Stimulated activated CD8-positive, alpha-beta memory T cell treated with anti-CD3 and anti-CD28 coated beads, Interleukin-12 subunit alpha, Interleukin-12 subunit beta, amount 100 ng/mL, for 4 hours (primary cell): Measurements from ENCODE around the gene VRK1.
"Not testable (repeated sequence)": the region's sequence is repeated elsewhere in the genome, so short reads cannot be mapped to it uniquely, and the experiment has no call there.

Experiments
- DNase-seq: peaks from one replicate; pipeline ENCODE4 v3.0.0-alpha.2; 2020; ENCODE audit warnings: low read depth

The VRK1 gene, protein sequence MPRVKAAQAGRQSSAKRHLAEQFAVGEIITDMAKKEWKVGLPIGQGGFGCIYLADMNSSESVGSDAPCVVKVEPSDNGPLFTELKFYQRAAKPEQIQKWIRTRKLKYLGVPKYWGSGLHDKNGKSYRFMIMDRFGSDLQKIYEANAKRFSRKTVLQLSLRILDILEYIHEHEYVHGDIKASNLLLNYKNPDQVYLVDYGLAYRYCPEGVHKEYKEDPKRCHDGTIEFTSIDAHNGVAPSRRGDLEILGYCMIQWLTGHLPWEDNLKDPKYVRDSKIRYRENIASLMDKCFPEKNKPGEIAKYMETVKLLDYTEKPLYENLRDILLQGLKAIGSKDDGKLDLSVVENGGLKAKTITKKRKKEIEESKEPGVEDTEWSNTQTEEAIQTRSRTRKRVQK

DNA sequence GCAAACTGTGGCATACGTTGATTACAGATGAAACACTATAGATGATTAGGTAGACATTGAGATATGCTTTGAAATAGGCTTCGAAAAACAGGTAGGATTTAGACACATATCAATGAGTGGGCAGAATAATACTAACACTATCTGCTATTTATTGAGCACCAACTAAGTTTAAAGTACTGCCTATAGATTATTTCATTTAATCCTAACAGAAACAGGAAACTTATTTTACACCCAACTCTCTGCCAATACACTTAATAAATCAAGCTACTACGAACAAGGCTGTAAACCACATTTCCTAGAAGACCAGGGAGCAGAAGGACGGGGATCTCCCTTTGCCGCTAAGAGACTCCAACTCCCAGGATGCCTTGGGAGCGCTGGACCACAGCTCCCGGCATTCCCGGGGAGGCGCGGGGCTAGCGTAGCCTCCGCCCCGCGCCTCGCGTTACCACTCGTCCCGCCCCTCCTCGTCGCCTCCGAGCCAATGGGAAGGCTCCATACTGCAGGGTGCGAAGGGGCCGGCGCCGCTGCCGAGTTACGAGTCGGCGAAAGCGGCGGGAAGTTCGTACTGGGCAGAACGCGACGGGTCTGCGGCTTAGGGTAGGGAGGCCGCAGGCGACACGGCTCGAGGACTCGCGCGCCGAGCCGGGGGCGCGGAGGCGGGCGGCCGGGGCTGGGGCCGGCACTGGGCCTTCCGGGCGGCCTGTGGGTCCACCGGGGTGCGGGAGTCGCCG lies at the start of gene VRK1:
Gene VRK1, plus strand, starts transcription at position 532 of the 731 bp plus-strand sequence. CDS start 36,090 bp downstream, outside the sequence.
- DNase-seq, result peak; percentile 91

DNA sequence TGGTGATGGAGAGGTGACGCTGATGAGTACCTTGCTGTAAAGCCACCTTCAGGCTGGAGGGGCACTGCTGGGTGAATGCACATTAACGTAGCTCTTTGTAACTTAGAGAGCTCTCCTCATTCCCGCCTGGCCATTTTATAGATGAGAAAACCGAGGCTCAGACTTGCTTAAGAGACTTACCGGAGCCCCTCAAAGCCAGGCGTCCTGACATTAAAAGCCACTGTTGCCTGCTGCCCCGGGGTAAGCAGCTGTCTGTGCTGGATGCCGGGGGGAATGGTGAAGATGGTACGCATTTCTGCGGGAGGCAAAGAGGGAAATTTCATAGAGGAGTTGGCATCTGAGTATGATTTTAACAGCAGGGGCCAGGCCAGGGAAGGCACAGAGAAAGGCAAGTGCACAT lies 49.6 kb upstream of the VRK1 start:
- no peak for DNase-seq

DNA sequence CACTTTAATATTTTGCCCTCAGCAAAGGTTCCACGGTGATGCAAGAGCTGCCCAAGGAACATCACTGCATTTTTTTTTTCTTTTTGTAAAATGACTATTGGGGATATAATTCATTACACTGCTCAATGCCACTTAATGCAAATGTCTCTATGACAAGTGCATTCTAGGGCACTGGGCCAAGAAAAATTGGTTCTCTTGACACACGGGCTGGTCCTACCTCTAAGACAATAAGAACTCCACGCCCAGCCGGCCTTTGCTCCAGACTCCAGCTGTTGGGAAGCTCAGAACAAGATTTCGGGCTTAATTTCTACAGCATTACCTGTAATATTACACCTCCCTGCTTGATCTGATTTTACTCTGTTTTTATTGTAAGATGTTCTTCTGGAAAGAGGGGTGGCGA lies 48.8 kb upstream of the VRK1 start:
- DNase-seq, result no peak

DNA sequence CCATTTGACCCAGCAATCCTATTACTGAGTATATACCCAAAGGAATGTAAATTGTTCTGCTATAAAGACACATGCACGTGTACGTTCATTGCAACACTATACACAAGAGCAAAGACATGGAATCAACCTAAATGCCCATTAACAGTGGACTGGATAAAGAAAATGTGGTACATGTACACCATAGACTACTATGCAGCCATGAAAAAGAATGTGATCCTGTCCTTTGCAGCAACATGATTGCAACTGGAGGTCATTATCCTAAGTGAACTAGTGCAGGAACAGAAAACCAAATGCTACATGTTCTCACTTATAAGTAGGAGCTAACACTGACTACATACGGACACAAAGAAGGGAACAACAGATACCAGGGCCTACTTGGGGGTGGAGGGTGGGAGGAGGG lies 45.7 kb upstream of the VRK1 start:
- no peak for DNase-seq

DNA sequence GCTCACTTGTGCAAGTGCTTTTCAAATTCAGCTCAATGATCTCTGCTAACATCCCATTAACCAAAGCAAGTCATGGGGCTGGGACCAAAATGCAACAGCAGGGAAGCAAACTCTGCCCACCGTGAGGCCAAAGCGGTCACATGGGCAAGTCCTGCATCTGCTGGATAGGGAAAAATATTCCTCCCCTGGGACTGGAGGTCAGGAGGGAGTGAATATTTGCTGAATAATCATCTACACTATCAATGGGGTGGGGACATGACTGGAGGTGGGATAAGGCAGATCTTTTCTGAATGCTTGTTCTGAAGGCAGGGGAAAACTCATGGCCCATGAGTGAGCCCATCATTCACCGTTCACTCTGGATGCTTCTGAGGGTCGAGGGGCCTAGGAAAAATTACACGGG lies 45.1 kb upstream of the VRK1 start:
- DNase-seq, result no peak

DNA sequence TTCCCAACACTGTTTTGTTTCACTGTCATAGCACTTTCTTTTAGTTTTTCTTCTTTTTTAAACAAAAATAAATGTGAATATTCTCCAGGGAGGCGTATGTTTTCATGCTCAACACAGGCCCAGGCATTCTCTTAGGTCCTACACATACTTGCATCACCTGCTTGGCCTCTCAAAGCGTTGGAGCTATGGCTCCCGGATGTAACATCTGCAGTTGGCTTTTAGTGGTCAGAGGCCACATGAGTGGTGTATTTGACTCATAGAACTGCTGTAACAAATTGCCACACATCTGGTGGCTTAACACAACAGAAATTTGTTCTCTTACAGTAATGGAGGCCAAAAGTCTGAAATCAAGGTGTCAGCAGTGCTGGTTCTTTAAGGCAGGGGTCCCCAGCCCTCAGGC lies 44.6 kb upstream of the VRK1 start:
- no peak for DNase-seq

DNA sequence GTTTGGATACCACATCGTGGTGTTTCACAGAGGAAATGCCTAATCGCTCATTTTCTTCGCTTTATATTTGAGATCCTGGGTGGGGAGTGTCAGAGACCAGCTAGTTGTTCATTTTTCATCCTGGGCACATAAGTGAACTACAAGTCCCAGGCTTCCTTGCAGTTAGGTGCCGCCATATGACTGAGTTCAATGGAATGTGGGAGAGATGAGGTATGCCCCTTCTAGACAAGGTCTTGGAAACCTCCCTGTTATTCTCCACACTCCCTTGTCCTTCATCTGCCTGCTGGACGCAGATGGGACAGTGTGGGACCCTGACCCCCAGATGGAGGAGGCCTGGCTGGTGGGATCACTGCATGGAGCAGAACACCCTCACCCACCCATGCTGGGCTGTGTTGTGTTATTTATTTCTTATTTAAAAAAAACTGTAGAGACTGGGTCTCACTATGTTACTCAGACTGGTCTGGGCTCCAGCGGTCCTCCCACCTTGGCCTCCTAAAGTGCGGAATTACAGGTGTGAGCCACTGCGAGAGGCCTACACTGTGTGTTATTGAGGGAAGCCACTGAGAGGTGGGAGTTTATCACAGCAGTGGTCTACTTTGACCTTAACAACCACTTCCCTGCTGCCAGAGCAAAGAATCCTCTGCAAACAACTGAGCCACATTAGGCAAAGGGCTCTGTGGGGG lies 42.9 kb upstream of the VRK1 start:
- DNase-seq, result no peak

DNA sequence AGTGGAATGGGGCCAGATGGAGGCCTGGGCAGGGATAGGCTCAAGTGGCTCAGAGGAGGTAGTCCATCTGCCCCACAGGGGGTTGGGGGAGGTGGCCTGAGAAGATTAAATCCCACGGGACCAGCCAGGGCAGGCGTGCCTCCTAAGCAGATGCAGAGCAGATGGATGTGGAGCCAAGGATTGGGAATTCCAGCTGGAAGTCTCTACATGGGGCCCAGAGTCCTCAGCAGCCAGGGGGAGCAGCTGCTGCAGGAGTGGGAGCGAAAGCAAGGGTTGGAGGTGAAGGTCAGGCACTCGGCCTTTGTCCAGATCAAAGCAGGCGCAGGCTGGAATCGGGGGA lies 42.4 kb upstream of the VRK1 start:
- DNase-seq, result no peak

DNA sequence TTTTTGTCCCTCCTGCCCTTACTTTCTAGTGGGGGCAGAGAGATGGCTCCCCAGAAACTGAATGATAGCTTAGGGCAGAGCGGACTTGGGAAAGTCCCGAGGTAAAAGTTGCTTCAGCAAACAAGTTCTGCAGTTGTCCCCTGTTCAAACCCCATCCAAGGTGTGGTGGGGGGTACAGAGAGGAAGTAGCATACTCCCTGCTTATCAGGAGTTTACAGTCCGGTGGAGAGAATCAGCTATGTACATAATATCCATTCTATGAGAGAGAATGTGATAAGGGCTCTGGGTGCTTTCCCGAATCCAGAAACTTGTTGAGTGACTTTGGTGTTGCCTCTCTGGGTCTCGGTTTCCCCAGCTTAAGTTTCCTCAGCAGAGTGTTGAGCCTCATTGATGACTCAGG lies 40.4 kb upstream of the VRK1 start:
- DNase-seq, result no peak

DNA sequence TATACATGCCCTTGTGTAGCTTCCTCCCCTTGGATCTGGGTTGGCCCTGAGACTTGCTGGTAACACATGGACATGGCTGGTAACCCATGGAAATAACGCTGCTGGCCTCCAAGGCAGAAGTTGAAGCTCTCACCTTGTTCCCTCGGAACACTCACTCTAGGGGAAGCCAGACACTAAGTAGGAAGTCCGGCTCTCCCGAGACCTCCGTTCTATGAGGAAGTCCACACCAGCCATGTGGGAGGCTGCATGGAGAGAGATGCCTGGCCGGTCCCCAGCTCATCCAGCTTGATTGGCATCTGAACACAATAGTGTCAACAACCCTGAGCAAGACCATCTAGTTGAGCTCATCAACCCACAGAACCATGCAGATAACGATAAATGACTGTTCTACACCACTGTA lies 39.7 kb upstream of the VRK1 start:
- no peak for DNase-seq

DNA sequence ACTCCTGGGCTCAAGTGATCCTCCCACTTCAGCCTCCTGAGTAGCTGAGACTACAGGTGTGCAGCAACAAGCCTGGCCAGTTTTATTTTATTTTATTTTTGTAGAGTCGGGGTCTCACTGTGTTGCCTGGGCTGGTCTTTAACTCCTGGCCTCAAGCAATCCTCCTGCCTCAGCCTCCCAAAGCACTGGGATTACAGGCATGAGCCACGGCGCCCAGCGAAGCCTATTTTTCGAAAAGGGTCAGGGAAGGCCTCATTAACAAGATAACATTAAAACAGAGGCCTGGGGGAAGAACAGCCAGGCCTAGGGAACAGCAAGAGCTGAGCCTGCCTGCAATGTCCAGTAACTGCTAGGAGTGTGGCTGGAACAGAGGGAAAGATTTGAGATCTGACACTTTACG lies 36.1 kb upstream of the VRK1 start:
- no peak for DNase-seq

DNA sequence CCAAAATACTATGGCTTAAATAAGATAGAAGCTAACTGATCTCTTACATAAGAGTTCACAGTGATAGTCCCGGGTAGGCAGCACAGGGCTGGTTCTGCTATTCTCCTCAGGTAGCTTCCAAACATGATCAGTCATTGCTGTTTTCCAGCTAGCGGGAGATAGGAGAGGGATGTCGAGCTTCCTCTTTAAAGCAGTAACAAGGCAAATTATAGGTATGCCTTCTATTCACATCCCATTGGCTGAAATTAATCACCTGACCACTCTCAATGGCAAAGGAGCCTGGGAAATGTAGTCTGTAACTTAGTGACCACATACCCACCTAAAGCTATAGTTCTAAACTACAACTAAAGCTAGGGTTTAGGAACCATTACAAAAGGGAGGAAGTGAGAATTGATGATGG lies 34.5 kb upstream of the VRK1 start:
- no peak for DNase-seq

DNA sequence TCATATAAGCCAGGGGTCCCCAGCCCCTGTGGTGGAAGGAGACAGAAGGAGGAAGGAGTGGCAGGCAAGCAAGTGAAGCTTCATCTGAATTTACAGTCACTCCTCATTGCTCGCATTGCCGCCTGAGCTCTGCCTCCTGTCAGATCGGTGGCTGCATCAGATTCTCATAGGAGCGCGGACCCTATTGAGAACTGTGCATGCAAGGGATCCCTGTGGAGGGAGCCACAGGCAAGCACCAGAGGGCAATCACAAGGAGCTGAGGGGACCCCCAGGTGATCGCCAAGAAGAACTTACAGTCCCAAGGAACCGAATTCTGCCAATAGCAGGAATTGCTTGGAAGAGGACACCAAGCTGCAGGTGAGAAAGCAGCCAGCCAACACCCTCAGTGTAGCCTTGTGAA lies 33.2 kb upstream of the VRK1 start:
- no peak for DNase-seq

DNA sequence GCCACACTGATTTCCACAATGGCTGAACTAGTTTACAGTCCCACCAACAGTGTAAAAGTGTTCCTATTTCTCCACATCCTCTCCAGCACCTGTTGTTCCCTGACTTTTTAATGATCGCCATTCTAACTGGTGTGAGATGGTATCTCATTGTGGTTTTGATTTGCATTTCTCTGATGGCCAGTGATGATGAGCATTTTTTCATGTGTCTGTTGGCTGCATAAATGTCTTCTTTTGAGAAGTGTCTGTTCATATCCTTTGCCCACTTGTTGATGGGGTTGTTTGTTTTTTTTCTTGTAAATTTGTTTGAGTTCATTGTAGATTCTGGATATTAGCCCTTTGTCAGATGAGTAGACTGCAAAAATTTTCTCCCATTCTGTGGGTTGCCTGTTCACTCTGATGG lies 32.0 kb upstream of the VRK1 start:
- not testable (repeated sequence) for DNase-seq

DNA sequence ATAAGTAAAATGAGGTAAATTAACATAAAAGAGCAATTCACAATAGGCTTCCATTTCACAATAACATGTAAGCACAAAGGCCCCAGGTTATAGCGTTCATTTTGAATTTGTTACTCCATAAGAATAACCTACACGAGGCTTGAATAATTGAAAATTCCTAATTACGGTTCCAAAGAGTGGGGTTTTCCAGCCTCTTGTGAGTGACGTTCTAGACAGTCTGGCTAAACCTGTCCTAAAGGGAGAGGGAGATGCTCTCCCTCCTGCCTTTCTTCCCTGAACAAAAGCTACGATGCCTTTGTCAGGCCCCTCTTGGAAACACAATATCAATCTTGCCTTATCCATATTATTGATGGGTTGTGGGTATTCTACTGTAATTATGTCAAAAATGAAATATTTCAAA lies 24.3 kb upstream of the VRK1 start:
- DNase-seq, result no peak

DNA sequence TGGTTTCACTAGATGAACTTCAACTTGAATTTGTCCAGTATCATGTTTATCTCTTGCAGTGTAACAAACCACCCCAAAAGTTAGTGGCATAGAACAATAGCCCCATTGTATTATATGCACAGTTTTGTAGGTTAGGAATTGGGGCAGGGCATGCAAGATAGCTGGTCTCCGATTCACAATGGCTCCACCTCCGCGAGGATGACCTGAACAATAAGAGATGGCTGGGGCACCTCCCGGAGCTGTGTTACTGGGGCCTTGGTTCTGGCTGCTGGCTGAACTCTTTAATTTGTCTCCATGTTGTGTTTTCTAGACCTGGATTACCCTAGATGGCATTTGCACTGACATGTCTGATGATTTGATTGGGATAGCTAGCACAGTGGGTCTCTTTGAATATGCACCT lies 20.4 kb upstream of the VRK1 start:
- no peak for DNase-seq

DNA sequence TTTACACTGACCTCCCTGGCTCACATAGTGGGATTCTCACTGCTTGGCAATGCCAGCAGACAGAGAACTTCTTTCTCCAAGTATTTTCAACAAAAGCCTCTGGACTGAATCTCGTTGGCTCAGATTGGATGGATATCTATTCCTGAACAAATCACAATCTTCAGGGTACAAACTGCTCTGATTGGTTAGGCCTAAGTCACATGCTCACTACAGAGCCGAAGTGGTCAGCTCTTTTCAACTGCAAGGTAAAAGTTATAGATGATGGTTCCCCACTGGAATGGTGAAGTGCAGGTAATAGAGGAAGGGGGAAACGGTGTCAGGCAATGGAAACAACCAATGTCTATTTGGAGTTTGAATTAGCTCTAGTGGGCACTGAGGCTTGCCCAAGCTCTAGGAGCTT lies 16.7 kb upstream of the VRK1 start:
- DNase-seq, result no peak

DNA sequence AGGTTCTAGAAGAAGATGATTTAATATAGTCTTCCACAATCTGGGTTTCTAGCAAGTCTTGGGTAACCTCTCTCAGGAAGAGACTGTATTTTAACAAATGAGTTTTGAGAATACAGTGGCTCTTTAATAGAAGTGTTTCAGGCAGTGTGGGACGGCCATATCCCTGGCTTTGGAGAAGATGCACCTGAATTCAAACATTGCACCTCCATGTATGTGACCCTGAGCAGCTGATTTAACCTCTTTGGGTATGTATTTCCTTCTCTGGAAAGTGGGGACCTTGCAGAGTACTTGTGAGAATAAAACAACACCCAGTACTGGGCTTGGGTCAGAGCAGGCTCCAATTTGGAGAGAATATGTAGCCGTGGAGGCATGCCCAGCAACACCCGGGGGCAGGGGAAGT lies 15.8 kb upstream of the VRK1 start:
- DNase-seq, result no peak

DNA sequence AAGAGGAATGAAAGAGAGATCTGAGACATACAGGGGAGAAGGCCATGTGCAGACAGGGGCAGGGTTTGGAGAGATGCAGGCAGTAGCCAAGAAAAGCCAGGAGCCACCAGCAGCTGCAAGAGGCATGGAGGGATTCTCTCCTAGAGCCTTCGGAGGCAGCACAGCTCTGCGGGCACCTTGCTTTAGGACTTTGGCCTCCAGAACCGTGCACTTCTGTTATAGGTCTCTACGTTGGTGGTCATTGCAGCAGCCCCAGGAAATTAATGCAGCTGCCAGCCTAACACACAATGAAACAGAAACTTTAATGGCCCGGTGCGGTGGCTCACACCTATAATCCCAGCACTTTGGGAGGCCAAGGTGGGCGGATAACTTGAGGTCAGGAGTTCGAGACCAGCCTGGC lies 14.7 kb upstream of the VRK1 start:
- no peak for DNase-seq

DNA sequence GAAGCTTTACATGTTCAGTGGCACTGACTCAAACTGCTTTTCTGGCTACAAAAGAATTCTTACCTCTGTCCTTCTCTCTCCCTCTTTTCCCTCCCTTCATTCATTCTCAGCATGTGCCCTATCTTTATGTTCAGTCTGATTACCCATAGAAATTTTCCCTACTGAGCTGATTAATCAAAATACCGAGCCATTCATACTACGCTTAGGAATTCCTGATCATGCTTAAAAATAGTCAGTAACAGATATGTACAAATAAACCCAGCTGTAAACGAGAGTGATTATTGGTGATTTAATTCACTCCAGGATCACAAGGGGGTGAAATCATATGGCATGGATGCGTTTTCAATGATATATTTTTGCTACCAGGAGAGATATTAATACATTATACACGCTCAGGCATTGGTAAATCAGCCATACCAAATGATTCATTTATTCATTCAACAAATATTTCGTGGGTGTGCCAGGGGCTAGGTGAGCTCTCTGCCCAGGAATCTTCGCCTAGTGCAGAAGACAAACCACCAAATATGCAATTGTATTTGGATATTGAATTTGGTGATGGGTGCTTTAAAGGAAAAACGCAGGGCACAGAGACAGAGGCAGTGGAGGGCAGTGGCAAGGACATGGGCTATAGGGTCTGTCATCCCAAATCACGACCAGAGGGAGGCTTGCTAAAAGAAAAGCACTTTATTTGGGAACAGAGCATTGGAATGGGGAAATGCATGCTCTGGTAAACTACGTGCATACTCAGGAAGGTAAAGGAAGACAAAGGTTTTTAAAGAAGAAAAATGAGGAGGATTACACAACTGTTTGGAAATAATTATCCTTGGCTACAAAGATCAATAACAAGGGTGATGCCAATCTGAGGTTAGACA lies 13.9 kb upstream of the VRK1 start:
- no peak for DNase-seq

DNA sequence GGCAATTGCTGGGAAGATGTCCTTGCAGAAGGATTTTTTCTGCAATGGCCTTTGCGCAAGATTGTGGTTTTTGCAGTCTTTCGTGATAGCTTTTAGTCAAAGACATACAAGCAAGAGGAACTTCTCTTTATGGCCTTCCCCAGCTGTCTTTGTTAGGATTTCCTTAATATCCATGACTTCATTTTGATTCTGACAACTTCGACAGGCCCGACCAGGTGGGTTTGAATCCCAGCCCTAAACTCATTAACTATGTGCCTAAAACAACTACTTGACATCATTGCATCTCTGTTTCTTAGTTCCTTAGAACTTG lies 13.3 kb upstream of the VRK1 start:
- no peak for DNase-seq

DNA sequence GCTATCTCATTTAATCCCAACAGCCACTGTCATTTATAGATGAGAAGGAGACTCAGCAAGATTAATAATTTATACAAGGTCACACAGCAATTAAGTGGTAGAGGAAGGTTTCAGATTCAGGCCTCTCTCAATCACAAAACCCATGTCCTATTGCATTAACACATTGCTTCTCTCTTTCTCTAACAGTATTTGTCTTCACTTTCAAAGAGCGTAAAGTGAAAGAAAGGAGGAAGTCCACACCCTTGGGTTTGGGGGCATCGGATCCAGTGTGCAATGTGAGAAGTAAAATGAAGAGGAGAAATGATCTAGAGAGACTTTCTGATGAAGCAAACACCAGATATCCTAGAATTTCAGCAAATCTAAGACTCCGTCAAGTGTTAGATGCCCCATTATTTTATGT lies 7.0 kb upstream of the VRK1 start:
- DNase-seq, result no peak

DNA sequence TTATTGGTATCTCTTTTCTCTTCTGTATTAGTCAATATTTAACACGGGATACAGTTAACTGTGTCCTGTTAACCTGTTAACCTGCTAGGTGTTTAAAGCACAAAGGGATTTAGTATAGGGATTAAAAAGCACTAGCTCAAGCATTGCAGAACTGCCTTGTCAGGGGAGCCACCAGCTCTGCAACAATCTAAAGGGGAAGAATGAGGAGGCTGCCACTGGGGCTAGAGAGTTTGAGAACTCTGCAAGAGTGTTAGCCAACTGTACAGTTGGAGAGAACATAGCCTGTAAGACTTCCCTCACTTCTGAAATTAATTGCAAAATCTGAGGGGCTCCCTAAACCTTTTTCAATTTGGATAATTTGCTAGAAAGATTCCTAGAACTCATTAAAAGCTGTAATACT lies 6.5 kb upstream of the VRK1 start:
- no peak for DNase-seq
